ENCODE results near the gene ACY1. TPM values are rescaled to one million over a fixed set of nuclear protein-coding genes. Genes with fewer than 3 reads are reported as not detected.

The ACY1 gene
- polyA plus RNA-seq, 1 of the 3 experiments (the other 2 are of a cell fraction): 93.0 TPM

- H2AFZ ChIP-seq (ENCODE audit: low read depth): no peak overlapping the region
- H3K9me2 ChIP-seq: no peaks in the 10 kb centered on the region
- no peak overlapping the region for H3K9ac ChIP-seq
- WGBS (ENCODE audit: low lambda C conversion rate): 86% methylated on average over 7 of the region's 10 CpGs
- ChIA-PET POLR2A (no interaction called here), CTCF (interaction anchor here (2.0 kb wide), 1 partner anchor 25 kb away, joined by 14 read pairs; the partner anchor contains the start of gene ABHD14B)
- H3K36me3 ChIP-seq (replicated peaks in 1 of 2; ENCODE audit: control insufficient read depth in 1 of 2, insufficient read depth in 2 of 2, low read length in 1 of 2): peaks cover 0 to 2% of the 10 kb centered on the region in 2 experiments
- no peak overlapping the region for H3K4me2 ChIP-seq
- TF ChIP-seq, protein P1, sequence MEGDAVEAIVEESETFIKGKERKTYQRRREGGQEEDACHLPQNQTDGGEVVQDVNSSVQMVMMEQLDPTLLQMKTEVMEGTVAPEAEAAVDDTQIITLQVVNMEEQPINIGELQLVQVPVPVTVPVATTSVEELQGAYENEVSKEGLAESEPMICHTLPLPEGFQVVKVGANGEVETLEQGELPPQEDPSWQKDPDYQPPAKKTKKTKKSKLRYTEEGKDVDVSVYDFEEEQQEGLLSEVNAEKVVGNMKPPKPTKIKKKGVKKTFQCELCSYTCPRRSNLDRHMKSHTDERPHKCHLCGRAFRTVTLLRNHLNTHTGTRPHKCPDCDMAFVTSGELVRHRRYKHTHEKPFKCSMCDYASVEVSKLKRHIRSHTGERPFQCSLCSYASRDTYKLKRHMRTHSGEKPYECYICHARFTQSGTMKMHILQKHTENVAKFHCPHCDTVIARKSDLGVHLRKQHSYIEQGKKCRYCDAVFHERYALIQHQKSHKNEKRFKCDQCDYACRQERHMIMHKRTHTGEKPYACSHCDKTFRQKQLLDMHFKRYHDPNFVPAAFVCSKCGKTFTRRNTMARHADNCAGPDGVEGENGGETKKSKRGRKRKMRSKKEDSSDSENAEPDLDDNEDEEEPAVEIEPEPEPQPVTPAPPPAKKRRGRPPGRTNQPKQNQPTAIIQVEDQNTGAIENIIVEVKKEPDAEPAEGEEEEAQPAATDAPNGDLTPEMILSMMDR (IDR thresholded peaks at IDR 0.05): no peak
- TF ChIP-seq REST (IDR thresholded peaks at IDR 0.05; ENCODE audit: low read depth, low read length) (no peak), TAF1 (IDR thresholded peaks at IDR 0.05; ENCODE audit: borderline replicate concordance, low read depth, low read length) (no peak), TEAD4 (IDR thresholded peaks at IDR 0.05; ENCODE audit: borderline replicate concordance, insufficient read depth) (no peak), NRF1 (IDR thresholded peaks at IDR 0.05; ENCODE audit: low read depth, low read length) (no peak), NFIC (IDR thresholded peaks at IDR 0.05; ENCODE audit: borderline replicate concordance) (no peak), MXI1 (IDR thresholded peaks at IDR 0.05; ENCODE audit: low read depth, low read length) (no peak), TCF12 (IDR thresholded peaks at IDR 0.05) (no peak), SMC3 (IDR thresholded peaks at IDR 0.05; ENCODE audit: low read depth, low read length) (no peak)
- TF ChIP-seq, protein P2, sequence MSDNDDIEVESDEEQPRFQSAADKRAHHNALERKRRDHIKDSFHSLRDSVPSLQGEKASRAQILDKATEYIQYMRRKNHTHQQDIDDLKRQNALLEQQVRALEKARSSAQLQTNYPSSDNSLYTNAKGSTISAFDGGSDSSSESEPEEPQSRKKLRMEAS (IDR thresholded peaks at IDR 0.05; ENCODE audit: low read depth): no peak
- H3K79me2 ChIP-seq (ENCODE audit: insufficient read depth): no peaks in the 10 kb centered on the region
- no peaks in the 10 kb centered on the region for H4K20me1 ChIP-seq (ENCODE audit: insufficient read depth)
- no peak overlapping the region for H3K27ac ChIP-seq (ENCODE audit: low read depth in 2 of 2, low read length in 1 of 2)
- H3K4me3 ChIP-seq (ENCODE audit: low read depth in 2 of 2, low read length in 1 of 2): no peak overlapping the region
- peaks cover 3% of the 10 kb centered on the region in 2 experiments; a peak in 2 of 4 replicates for H3K4me1 ChIP-seq (ENCODE audit: control insufficient read depth in 1 of 2, insufficient read depth in 2 of 2, low read depth in 1 of 2, low read length in 1 of 2)
- DNase-seq: no peak
- H3K9me3 ChIP-seq: no peaks in the 10 kb centered on the region
- H3K27me3 ChIP-seq (ENCODE audit: insufficient read depth): no peaks in the 10 kb centered on the region
- H3F3A ChIP-seq (replicated peaks; ENCODE audit: insufficient read depth): peaks cover 6% of the 10 kb centered on the region
Observed at GRCh38 chr3:51948016-51948580, 35.2 kb upstream of the ACY1 start.

- Histone ChIP-seq H2AFZ (ENCODE audit: low read depth) (no peak overlapping the region), H3K36me3 (replicated peaks in 1 of 2; ENCODE audit: control insufficient read depth in 1 of 2, insufficient read depth in 2 of 2, low read length in 1 of 2) (peaks cover 0 to 2% of the 10 kb centered on the region in 2 experiments), H3K9ac (no peak overlapping the region), H3K4me2 (no peak overlapping the region), H3K4me1 (ENCODE audit: control insufficient read depth in 1 of 2, insufficient read depth in 2 of 2, low read depth in 1 of 2, low read length in 1 of 2) (peaks cover 0 to 4% of the 10 kb centered on the region in 2 experiments; a peak in 1 of 4 replicates), H3F3A (replicated peaks; ENCODE audit: insufficient read depth) (peaks cover 14% of the 10 kb centered on the region), H4K20me1 (ENCODE audit: insufficient read depth) (no peaks in the 10 kb centered on the region), H3K27ac (ENCODE audit: low read depth in 2 of 2, low read length in 1 of 2) (no peak overlapping the region), H3K27me3 (ENCODE audit: insufficient read depth) (no peaks in the 10 kb centered on the region), H3K9me2 (no peaks in the 10 kb centered on the region), H3K4me3 (ENCODE audit: low read depth in 2 of 2, low read length in 1 of 2) (no peak overlapping the region), H3K9me3 (no peaks in the 10 kb centered on the region), H3K79me2 (ENCODE audit: insufficient read depth) (no peaks in the 10 kb centered on the region)
- ChIA-PET CTCF (interaction anchor here (0.8 kb wide), 1 partner anchor 35 kb away, joined by 3 read pairs; no protein-coding TSS in a partner anchor), POLR2A (no interaction called here)
- no peak for TF ChIP-seq PBX3 (IDR thresholded peaks at IDR 0.05)
- TF ChIP-seq FOXM1 (IDR thresholded peaks at IDR 0.05; ENCODE audit: low read depth): no peak
- TF ChIP-seq FOSL2 (IDR thresholded peaks at IDR 0.05; ENCODE audit: borderline replicate concordance, low read depth): no peak
- no peak for DNase-seq
- WGBS (ENCODE audit: low lambda C conversion rate): 87% methylated on average over 3 of the region's 5 CpGs
Observed at GRCh38 chr3:51949121-51949520, 34.2 kb upstream of the ACY1 start.
